ENCODE results near the gene PGAP3.
A peak's percentile ranks its signal among the peaks of the same experiment; 100 is the strongest.

The PGAP3 gene

GRCh38 chr17:39652587-39653315, 35.1 kb downstream of the PGAP3 start:
- TF ChIP-seq Cebpa-rat (IDR thresholded peaks at IDR 0.05) = no peak
- no peaks in the 10 kb centered on the region for H3K27me3 ChIP-seq
- no peak overlapping the region for H3K4me3 ChIP-seq
- no peak overlapping the region for H3K9ac ChIP-seq
- H4K20me1 ChIP-seq = peaks cover 98% of the 10 kb centered on the region
- peak overlapping the region; percentile 13; the same call in 1 of the 2 replicates for H3K27ac ChIP-seq
- H3K4me2 ChIP-seq = no peak overlapping the region
- peaks cover 41% of the 10 kb centered on the region for H3K36me3 ChIP-seq
- peaks cover 46% of the 10 kb centered on the region for H3K4me1 ChIP-seq
- no peaks in the 10 kb centered on the region for H3K9me3 ChIP-seq

DNA sequence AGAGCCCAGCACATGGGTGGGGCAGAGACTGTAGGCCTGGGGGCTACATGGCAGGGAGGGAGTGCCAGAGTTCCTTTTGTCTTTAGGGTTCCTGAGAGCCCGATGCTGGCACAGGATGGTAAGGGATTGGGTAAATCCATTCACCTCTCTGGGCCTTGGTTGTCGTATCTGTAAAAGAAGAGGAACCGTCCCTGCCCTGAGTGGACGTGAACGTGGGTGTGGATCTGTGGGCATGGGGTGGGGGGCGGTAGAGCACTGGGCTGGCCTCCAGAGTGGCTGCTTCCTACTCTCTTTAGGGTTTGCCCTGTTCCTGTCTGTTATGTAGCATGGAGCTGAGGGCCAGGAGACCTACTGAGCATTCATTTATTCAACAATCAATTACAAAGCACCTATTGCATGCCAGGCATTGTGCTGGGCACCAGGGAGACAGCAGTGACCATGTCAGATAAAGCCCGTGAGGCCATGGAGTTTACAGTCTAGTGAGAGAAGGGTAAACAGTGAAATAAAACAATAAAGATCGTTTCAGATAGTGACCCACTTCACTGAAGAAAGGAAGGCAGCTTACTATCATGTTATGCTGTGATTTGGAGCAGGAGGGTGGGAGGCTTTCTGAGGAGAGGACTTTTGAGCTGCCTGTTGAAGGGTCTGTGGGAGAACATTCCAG, 35.8 kb downstream of the PGAP3 start:
- TF ChIP-seq Cebpa-rat (IDR thresholded peaks at IDR 0.05) = no peak
- H4K20me1 ChIP-seq = peaks cover 97% of the 10 kb centered on the region
- H3K4me3 ChIP-seq = no peak overlapping the region
- H3K4me2 ChIP-seq = peak overlapping the region; percentile 67
- H3K36me3 ChIP-seq = peaks cover 35% of the 10 kb centered on the region
- no peaks in the 10 kb centered on the region for H3K9me3 ChIP-seq
- H3K9ac ChIP-seq = no peak overlapping the region
- peaks cover 39% of the 10 kb centered on the region for H3K4me1 ChIP-seq
- no peaks in the 10 kb centered on the region for H3K27me3 ChIP-seq
- peak overlapping the region; percentile 13; the same call in 1 of the 2 replicates for H3K27ac ChIP-seq

GRCh38 chr17:39650121-39650579, 37.7 kb downstream of the PGAP3 start:
- H3K9me3 ChIP-seq = no peaks in the 10 kb centered on the region
- 0 out of 2 replicates have a peak overlapping the region, but pooled peaks have one; percentile 67 for H3K4me2 ChIP-seq
- no peak for TF ChIP-seq Cebpa-rat (IDR thresholded peaks at IDR 0.05)
- peaks cover 38% of the 10 kb centered on the region for H3K4me1 ChIP-seq
- peaks cover 32% of the 10 kb centered on the region for H3K36me3 ChIP-seq
- H3K4me3 ChIP-seq = no peak overlapping the region
- no peak overlapping the region for H3K27ac ChIP-seq
- H4K20me1 ChIP-seq = peaks cover 98% of the 10 kb centered on the region
- H3K27me3 ChIP-seq = no peaks in the 10 kb centered on the region
- no peak overlapping the region for H3K9ac ChIP-seq

GRCh38 chr17:39648616-39649366, 39.1 kb downstream of the PGAP3 start:
- H3K27me3 ChIP-seq = no peaks in the 10 kb centered on the region
- no peak overlapping the region for H3K4me2 ChIP-seq
- H4K20me1 ChIP-seq = peaks cover 98% of the 10 kb centered on the region
- no peak overlapping the region for H3K27ac ChIP-seq
- H3K4me3 ChIP-seq = no peak overlapping the region
- no peak for TF ChIP-seq Cebpa-rat (IDR thresholded peaks at IDR 0.05)
- H3K9ac ChIP-seq = no peak overlapping the region
- peaks cover 33% of the 10 kb centered on the region for H3K4me1 ChIP-seq
- H3K36me3 ChIP-seq = peaks cover 26% of the 10 kb centered on the region
- H3K9me3 ChIP-seq = no peaks in the 10 kb centered on the region

DNA sequence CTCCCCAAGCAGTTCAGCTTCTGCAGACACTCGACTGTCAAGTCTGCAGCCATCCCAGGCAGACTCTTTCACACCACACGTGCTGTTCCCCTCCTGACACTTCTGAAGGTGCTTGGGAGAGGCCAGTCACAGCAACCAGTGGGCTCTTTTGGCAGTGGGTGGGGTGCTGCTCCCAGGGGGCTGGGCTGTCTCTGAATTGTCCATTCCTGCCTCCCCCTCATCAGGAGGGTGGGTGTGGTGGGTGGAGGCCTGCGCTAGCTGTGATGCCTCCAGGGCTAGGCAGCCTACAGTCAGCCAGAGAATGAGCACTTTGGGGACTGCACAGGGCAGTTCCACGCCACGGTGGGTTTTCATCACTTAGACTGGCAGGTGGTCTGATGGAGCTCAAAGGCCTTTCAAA, 40.6 kb downstream of the PGAP3 start:
- Histone ChIP-seq H3K4me1 (peaks cover 41% of the 10 kb centered on the region), H3K36me3 (peaks cover 31% of the 10 kb centered on the region), H3K4me3 (no peak overlapping the region), H3K9me3 (no peaks in the 10 kb centered on the region), H3K4me2 (no peak overlapping the region), H3K27ac (no peak overlapping the region), H4K20me1 (peaks cover 98% of the 10 kb centered on the region), H3K27me3 (no peaks in the 10 kb centered on the region), H3K9ac (no peak overlapping the region)
- no peak for TF ChIP-seq Cebpa-rat (IDR thresholded peaks at IDR 0.05)

DNA sequence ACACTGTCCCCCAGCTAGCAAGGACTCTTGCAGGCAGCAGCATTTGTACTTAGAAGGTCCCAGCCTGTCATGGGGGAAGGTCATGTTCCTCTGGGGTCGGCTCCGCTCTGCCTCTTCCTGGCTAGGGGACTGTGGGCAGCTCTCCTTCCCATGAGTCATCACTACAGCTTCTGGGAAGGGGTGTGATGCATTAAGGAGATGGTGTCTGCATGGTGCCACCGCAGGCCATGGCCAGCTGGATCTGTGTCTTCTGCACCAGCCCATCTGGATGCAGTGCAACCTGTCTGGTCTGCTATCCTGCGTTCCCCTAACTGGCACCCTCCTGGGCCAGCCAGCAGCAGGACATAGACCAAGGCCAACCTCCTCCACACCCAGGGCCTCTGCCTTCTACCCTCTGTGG, 44.6 kb downstream of the PGAP3 start:
- no peak for TF ChIP-seq Cebpa-rat (IDR thresholded peaks at IDR 0.05)
- H3K9me3 ChIP-seq = no peaks in the 10 kb centered on the region
- H3K27me3 ChIP-seq = no peaks in the 10 kb centered on the region
- H3K36me3 ChIP-seq = peaks cover 35% of the 10 kb centered on the region
- peaks cover 94% of the 10 kb centered on the region for H4K20me1 ChIP-seq
- H3K4me3 ChIP-seq = no peak overlapping the region
- no peak overlapping the region for H3K27ac ChIP-seq
- H3K9ac ChIP-seq = no peak overlapping the region
- peaks cover 57% of the 10 kb centered on the region for H3K4me1 ChIP-seq
- no peak overlapping the region for H3K4me2 ChIP-seq

GRCh38 chr17:39642291-39643074, 45.4 kb downstream of the PGAP3 start:
- H4K20me1 ChIP-seq = peaks cover 96% of the 10 kb centered on the region

GRCh38 chr17:39641883-39642282, 46.0 kb downstream of the PGAP3 start:
- TF ChIP-seq Cebpa-rat (IDR thresholded peaks at IDR 0.05) = no peak
- H4K20me1 ChIP-seq = peaks cover 91% of the 10 kb centered on the region
- H3K9me3 ChIP-seq = no peaks in the 10 kb centered on the region
- 0 out of 2 replicates have a peak overlapping the region, but pooled peaks have one; percentile 2 for H3K4me2 ChIP-seq
- peaks cover 65% of the 10 kb centered on the region for H3K4me1 ChIP-seq
- H3K27me3 ChIP-seq = no peaks in the 10 kb centered on the region
- no peak overlapping the region for H3K27ac ChIP-seq
- H3K4me3 ChIP-seq = no peak overlapping the region
- peaks cover 35% of the 10 kb centered on the region for H3K36me3 ChIP-seq
- H3K9ac ChIP-seq = no peak overlapping the region

More at GRCh38 chr17:39642291-39643074, 45.4 kb downstream of the PGAP3 start:
- Histone ChIP-seq H3K9ac (no peak overlapping the region), H3K4me2 (0 out of 2 replicates have a peak overlapping the region, but pooled peaks have one; percentile 2), H3K9me3 (no peaks in the 10 kb centered on the region), H3K4me3 (no peak overlapping the region), H3K4me1 (peaks cover 64% of the 10 kb centered on the region), H3K36me3 (peaks cover 35% of the 10 kb centered on the region), H3K27me3 (no peaks in the 10 kb centered on the region), H3K27ac (no peak overlapping the region)
- TF ChIP-seq Cebpa-rat (IDR thresholded peaks at IDR 0.05) = no peak

DNA sequence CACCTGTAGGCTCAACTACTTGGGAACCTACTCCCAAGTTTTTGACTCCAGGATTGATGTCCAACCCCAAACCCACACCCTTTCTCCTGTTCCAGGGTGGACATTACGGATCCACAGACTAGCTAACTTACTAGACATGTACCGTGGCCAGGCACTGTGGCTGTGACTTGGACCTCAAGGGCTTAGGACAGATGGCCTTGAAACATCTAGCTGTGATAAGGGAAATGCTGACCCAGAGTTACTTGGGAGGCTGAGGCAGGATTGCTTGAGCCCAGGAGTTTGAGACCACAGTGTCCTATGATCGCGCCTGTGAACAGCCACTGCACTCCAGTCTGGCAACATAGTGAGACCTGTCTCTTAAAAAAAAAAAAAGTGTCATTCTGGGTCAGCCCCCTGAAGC, 46.8 kb downstream of the PGAP3 start:
- Histone ChIP-seq H3K36me3 (peaks cover 30% of the 10 kb centered on the region), H3K9me3 (no peaks in the 10 kb centered on the region), H3K9ac (no peak overlapping the region), H3K27ac (no peak overlapping the region), H3K4me2 (peak overlapping the region; percentile 32), H3K27me3 (no peaks in the 10 kb centered on the region), H4K20me1 (peaks cover 83% of the 10 kb centered on the region), H3K4me1 (peaks cover 72% of the 10 kb centered on the region), H3K4me3 (no peak overlapping the region)
- no peak for TF ChIP-seq Cebpa-rat (IDR thresholded peaks at IDR 0.05)

All from BLaER1 (cell line).